ENCODE data around the gene RPS27A. TPM values are rescaled to one million over a fixed set of nuclear protein-coding genes. Genes with fewer than 3 reads are reported as not detected.

RPS27A gene
- total and polyA plus RNA-seq, 9 of the 15 experiments (the other 6 are each of a cell fraction or from before 2014, with no cell fraction given), result 1,383 to 3,282 (median 2,242) TPM

GRCh38 chr2:55232084-55232862 is at the start of gene RPS27A, which contains the start of gene CLHC1 (continued):
- peak; percentile 23; the same call in 1 of the 2 replicates for TF ChIP-seq ESRRA (IDR thresholded peaks at IDR 0.05; ENCODE audit: borderline replicate concordance, low read depth)
- TF ChIP-seq POLR2H (tag; IDR thresholded peaks at IDR 0.05; ENCODE audit: low read depth), result peak; percentile 93
- TF ChIP-seq ILK (tag; IDR thresholded peaks at IDR 0.05; ENCODE audit: borderline replicate concordance, low read depth), result no peak
- TF ChIP-seq GTF2E2 (tag; IDR thresholded peaks at IDR 0.05), result peak; percentile 91; the same call in 1 of the 2 replicates
- 0 out of 2 replicates have a peak, but pooled peaks have one; percentile 20 for TF ChIP-seq THRAP3 (IDR thresholded peaks at IDR 0.05; ENCODE audit: borderline replicate concordance)
- TF ChIP-seq ARID2 (IDR thresholded peaks at IDR 0.05), result 0 out of 2 replicates have a peak, but pooled peaks have one; percentile 41
- TF ChIP-seq NEUROD1 (IDR thresholded peaks at IDR 0.05; ENCODE audit: borderline replicate concordance, low read depth, low read length, partially characterized antibody), result peak; percentile 17
- no peak for TF ChIP-seq DDX20 (tag; IDR thresholded peaks at IDR 0.05; ENCODE audit: low read depth)
- no peak for TF ChIP-seq ZFPM2 (CRISPR knock-in tag; IDR thresholded peaks at IDR 0.05)
- no peak for TF ChIP-seq CEBPZ (IDR thresholded peaks at IDR 0.05; ENCODE audit: borderline replicate concordance, low read depth, low read length)
- TF ChIP-seq TAF1 (IDR thresholded peaks at IDR 0.05; ENCODE audit: control insufficient read depth, extremely low read depth, insufficient read depth, low read length, severe bottlenecking), result peak; percentile 96
- peak; percentile 85; the same call in 1 of the 2 replicates for TF ChIP-seq ZNF766 (CRISPR knock-in tag; conservative IDR thresholded peaks at IDR 0.05)
- TF ChIP-seq ZNF143 (CRISPR knock-in tag; IDR thresholded peaks at IDR 0.05), result peak; percentile 92
- 0 out of 4 replicates have a peak, but pooled peaks of 1 of the 2 experiments have one; percentile 35 for TF ChIP-seq BCLAF1 (IDR thresholded peaks at IDR 0.05; ENCODE audit: borderline replicate concordance in 1 of 2, control insufficient read depth in 1 of 2, low read depth in 2 of 2, low read length in 1 of 2)
- TF ChIP-seq NRF1 (conservative IDR thresholded peaks at IDR 0.05 in 1 of 2, IDR thresholded peaks at IDR 0.05 in 1 of 2), result peak; percentile 92 to 94
- TF ChIP-seq ZBTB5 (IDR thresholded peaks at IDR 0.05), result peak; percentile 97
- peak; percentile 39; the same call in 1 of the 2 replicates for TF ChIP-seq TRIM28 (IDR thresholded peaks at IDR 0.05)
